K562 (cell line): ENCODE data around the gene NPR2. TPM values are rescaled to one million over a fixed set of nuclear protein-coding genes. Genes with fewer than 3 reads are reported as not detected.

Source experiments
- ATAC-seq: fragments of 200-7000 bp; cut with Tn5 transposase; 3 replicates; pipeline ENCODE4 v1.9.1; 2020; ENCODE audit warnings: moderate library complexity
- BruUV-seq: library from RNA; stranded (reverse); fragments of 400-500 nt; replicated peaks from 2 replicates; lab custom pipeline; 2021; lab: Mats Ljungman, UMichigan
- CTCF ChIA-PET: fragments of 300-600 bp; formaldehyde crosslinking; extraction: SDS; loops from one replicate; lab custom pipeline; 2021; ENCODE audit warnings: low intra/inter-chr PET ratio; lab: Yijun Ruan, JAX
- POLR2A ChIA-PET: fragments of 300-600, 350-650 bp; sonication (Branson Sonifier 250); formaldehyde crosslinking; extraction: SDS; loops from one replicate; lab custom pipeline; 2021; ENCODE audit warnings: antibody characterized with exemption, inconsistent platforms; lab: Yijun Ruan, JAX
- DNase-seq, 4 experiments: peaks; one replicate each; pipeline versions ENCODE4 v3.0.0 to v3.0.0-alpha.2; 2011 to 2018; ENCODE audit warnings: low spot score in 3 of 4, mixed read lengths in 3 of 4; ENCODE audit errors: extremely low read depth in 1 of 4
- FAIRE-seq: peaks from 2 replicates; lab custom pipeline; 2011; peaks lifted over from hg19 to GRCh38; lab: Jason Lieb, UNC
- H2AFZ ChIP-seq: 2 replicates; pipeline ENCODE4 v1.6.0; 2011; ENCODE audit warnings: low read depth, low read length, control low read depth, inconsistent platforms
- H3K27ac ChIP-seq: fragments of 200-600 bp; 3 replicates; pipeline ENCODE4 v1.8.0; 2011; ENCODE audit warnings: low read depth, mild to moderate bottlenecking, control low read depth, inconsistent platforms, low read length, moderate library complexity, mixed read lengths; ENCODE audit errors: extremely low read depth
- H3K27me3 ChIP-seq, 2 experiments: fragments of 300-600 bp in 1 of 2; 2 replicates in 1 of 2; 3 replicates in 1 of 2; pipeline versions ENCODE4 v1.6.0 to v1.8.0; 2011; ENCODE audit warnings: inconsistent platforms in 2 of 2, low read length in 2 of 2, mild to moderate bottlenecking in 1 of 2, mixed read lengths in 1 of 2, moderate library complexity in 1 of 2; ENCODE audit not compliant: control insufficient read depth in 2 of 2, insufficient read depth in 2 of 2
- H3K36me3 ChIP-seq: fragments of 300-600 bp; 3 replicates; pipeline ENCODE4 v1.8.0; 2011; ENCODE audit warnings: mild to moderate bottlenecking, low read length, inconsistent platforms; ENCODE audit not compliant: control insufficient read depth, insufficient read depth
- H3K4me1 ChIP-seq, 2 experiments: fragments of 200-600 bp in 1 of 2; replicated peaks in 1 of 2; 2 replicates in 1 of 2; 3 replicates in 1 of 2; pipeline versions ENCODE4 v1.5.1 to v1.8.0; 2011; ENCODE audit warnings: inconsistent platforms in 2 of 2, low read length in 2 of 2, mild to moderate bottlenecking in 1 of 2, mixed read lengths in 1 of 2, moderate library complexity in 1 of 2; ENCODE audit not compliant: control insufficient read depth in 2 of 2, insufficient read depth in 2 of 2
- H3K4me2 ChIP-seq: 2 replicates; pipeline ENCODE4 v1.6.1; 2011; ENCODE audit warnings: low read length, control low read depth, inconsistent platforms, mixed read lengths; ENCODE audit not compliant: insufficient read depth
- H3K4me3 ChIP-seq: fragments of 200-600 bp; sonication (generic), shearing (Covaris generic); 2 replicates; pipeline ENCODE4 v1.5.1; 2016; ENCODE audit warnings: control low read depth, inconsistent platforms
- H3K79me2 ChIP-seq: fragments of 200-600 bp; 3 replicates; pipeline ENCODE4 v1.8.0; 2011; ENCODE audit warnings: low read length, inconsistent platforms; ENCODE audit not compliant: control insufficient read depth, insufficient read depth
- H3K9ac ChIP-seq, 2 experiments: 2 replicates each; pipeline versions ENCODE4 v1.6.0 to v1.6.1; 2011; ENCODE audit warnings: low read depth in 2 of 2, low read length in 2 of 2, control low read depth in 1 of 2, inconsistent platforms in 1 of 2, mild to moderate bottlenecking in 1 of 2, mixed read lengths in 1 of 2; ENCODE audit not compliant: insufficient read depth in 1 of 2
- H3K9me1 ChIP-seq: one replicate; pipeline ENCODE4 v1.6.0; 2011; ENCODE audit warnings: inconsistent platforms, mild to moderate bottlenecking, low read length, moderate library complexity; ENCODE audit not compliant: control insufficient read depth, insufficient read depth
- H3K9me3 ChIP-seq: replicated peaks from 2 replicates; pipeline ENCODE4 v1.5.1; 2011; ENCODE audit warnings: low read depth, low read length, inconsistent platforms; ENCODE audit not compliant: control insufficient read depth, insufficient read depth
- H4K20me1 ChIP-seq: replicated peaks from 2 replicates; pipeline ENCODE4 v1.6.1; 2011; ENCODE audit warnings: low read length, inconsistent platforms, mixed read lengths; ENCODE audit not compliant: control insufficient read depth, insufficient read depth
- CBX8 ChIP-seq: fragments of 200-600 bp; sonication (generic); IDR thresholded peaks from 2 replicates; pipeline ENCODE4 v1.6.1; 2012; ENCODE audit warnings: borderline replicate concordance, mixed run types, low read depth, mild to moderate bottlenecking, moderate library complexity, mixed read lengths, low read length, control low read depth, inconsistent platforms; ENCODE audit not compliant: poor library complexity, severe bottlenecking; ENCODE audit errors: extremely low read depth
- CEBPB ChIP-seq: fragments of 450-650 bp; IDR thresholded peaks from 2 replicates; pipeline ENCODE4 v1.6.1; 2016; ENCODE audit warnings: missing genetic modification characterization, missing compliant biosample characterization
- ELF4 ChIP-seq: fragments of 450-650 bp; formaldehyde crosslinking; IDR thresholded peaks from 2 replicates; pipeline ENCODE4 v1.4.0; 2022; ENCODE audit warnings: missing genetic modification characterization
- KLF1 ChIP-seq: fragments of 450-650 bp; IDR thresholded peaks from 2 replicates; pipeline ENCODE4 v1.6.1; 2016; ENCODE audit warnings: missing genetic modification characterization, missing compliant biosample characterization
- KLF13 ChIP-seq: fragments of 450-650 bp; IDR thresholded peaks from 2 replicates; pipeline ENCODE4 v1.6.1; 2016; ENCODE audit warnings: missing genetic modification characterization, low read depth, mild to moderate bottlenecking, missing compliant biosample characterization, moderate library complexity, borderline replicate concordance
- MCM2 ChIP-seq: fragments of 450-650 bp; IDR thresholded peaks from 2 replicates; pipeline ENCODE4 v1.6.1; 2017; ENCODE audit warnings: low read depth, mild to moderate bottlenecking
- PCBP1 ChIP-seq: fragments of 200-400 bp; formaldehyde crosslinking; IDR thresholded peaks from 2 replicates; pipeline ENCODE4 v1.6.1; 2018; ENCODE audit warnings: mild to moderate bottlenecking, low read depth, low read length; ENCODE audit not compliant: poor library complexity, severe bottlenecking
- RAD21 ChIP-seq, 2 experiments: fragments of 250-450 bp in 1 of 2; fragments of 450-650 bp in 1 of 2; sonication (Bioruptor Pico) in 1 of 2; formaldehyde crosslinking in 1 of 2; IDR thresholded peaks in 1 of 2; conservative IDR thresholded peaks in 1 of 2; 2 replicates each; pipeline versions ENCODE4 v1.4.0 to v1.8.0; 2020 to 2022; ENCODE audit warnings: mild to moderate bottlenecking in 2 of 2, moderate library complexity in 1 of 2
- SUPT5H ChIP-seq: fragments of 450-650 bp; IDR thresholded peaks from 2 replicates; pipeline ENCODE4 v1.6.1; 2016
- TRIM28 ChIP-seq: fragments of 450-650 bp; IDR thresholded peaks from 2 replicates; pipeline ENCODE4 v1.6.1; 2017
- ZNF57 ChIP-seq: fragments of 450-650 bp; formaldehyde crosslinking; IDR thresholded peaks from 2 replicates; pipeline ENCODE4 v1.4.0; 2020; ENCODE audit warnings: mild to moderate bottlenecking, moderate library complexity
- WGBS: fragments of 100-300 bp; shearing (Covaris generic); methylation state at CpG from one replicate; pipeline ENCODE4 v1.1.6; 2016; ENCODE audit warnings: low coverage, mixed read lengths; ENCODE audit not compliant: insufficient coverage; ENCODE audit errors: missing lambda C conversion rate; 5-methylcytosine and 5-hydroxymethylcytosine counted together
- in situ Hi-C: fragments of 300-500 bp; cut with MboI; formaldehyde crosslinking; loops from 4 replicates; pipeline ENCODE4 v1.15.0; 2018; ENCODE audit warnings: inconsistent platforms, mixed read lengths
- intact Hi-C: fragments of 100-400 bp; cut with micrococcal nuclease; formaldehyde crosslinking; loops from 2 replicates; pipeline ENCODE4 v1.14.2; 2022
- polyA plus RNA-seq, 8 experiments: library from polyadenylated mRNA; depleted of rRNA in 4 of 8; stranded (reverse) in 5 of 8; unstranded in 3 of 8; fragments of >200 nt; fragmentation: Nextera tagmentation in 2 of 8; fragmentation: Illumina TruSeq in 1 of 8; extraction: Ambion mirVana in 2 of 8; extraction: Trizol in 1 of 8; gene quantifications; 2 replicates each; pipeline versions ENCODE4 v1.2.1 to v1.2.3, GENCODE V29; 2011 to 2014; ENCODE audit warnings: inconsistent platforms in 1 of 8, missing spikeins in 1 of 8
- total RNA-seq, 7 experiments: library from RNA; depleted of rRNA in 6 of 7; stranded (reverse); fragments of >200 nt in 6 of 7; fragmentation: Illumina TruSeq in 2 of 7; extraction: Trizol in 2 of 7; gene quantifications; 2 replicates each; pipeline versions ENCODE4 v1.2.1 to v1.2.3, GENCODE V29; 2011 to 2021; ENCODE audit warnings: low replicate concordance in 1 of 7
- TF ChIP-seq, protein P1 (sequence below): fragments of 450-650 bp; IDR thresholded peaks from 2 replicates; pipeline ENCODE4 v1.6.1; 2014; ENCODE audit warnings: low read depth, mild to moderate bottlenecking, moderate library complexity, borderline replicate concordance
- TF ChIP-seq, protein P2 (sequence below): fragments of 200-800 bp; sonication (Bioruptor generic); IDR thresholded peaks from 2 replicates; pipeline ENCODE4 v1.6.1; 2017; ENCODE audit warnings: missing genetic modification characterization, missing compliant biosample characterization
- TF ChIP-seq, protein P3 (sequence below): sonication (generic); formaldehyde crosslinking; IDR thresholded peaks from 2 replicates; pipeline ENCODE4 v1.8.0; 2022; ENCODE audit warnings: mild to moderate bottlenecking, missing genetic modification reagents

The NPR2 gene
- total and polyA plus RNA-seq, 9 of the 15 experiments (the other 6 are each of a cell fraction or from before 2014, with no cell fraction given) = 2.4 to 12.9 (median 6.0) TPM

DNA sequence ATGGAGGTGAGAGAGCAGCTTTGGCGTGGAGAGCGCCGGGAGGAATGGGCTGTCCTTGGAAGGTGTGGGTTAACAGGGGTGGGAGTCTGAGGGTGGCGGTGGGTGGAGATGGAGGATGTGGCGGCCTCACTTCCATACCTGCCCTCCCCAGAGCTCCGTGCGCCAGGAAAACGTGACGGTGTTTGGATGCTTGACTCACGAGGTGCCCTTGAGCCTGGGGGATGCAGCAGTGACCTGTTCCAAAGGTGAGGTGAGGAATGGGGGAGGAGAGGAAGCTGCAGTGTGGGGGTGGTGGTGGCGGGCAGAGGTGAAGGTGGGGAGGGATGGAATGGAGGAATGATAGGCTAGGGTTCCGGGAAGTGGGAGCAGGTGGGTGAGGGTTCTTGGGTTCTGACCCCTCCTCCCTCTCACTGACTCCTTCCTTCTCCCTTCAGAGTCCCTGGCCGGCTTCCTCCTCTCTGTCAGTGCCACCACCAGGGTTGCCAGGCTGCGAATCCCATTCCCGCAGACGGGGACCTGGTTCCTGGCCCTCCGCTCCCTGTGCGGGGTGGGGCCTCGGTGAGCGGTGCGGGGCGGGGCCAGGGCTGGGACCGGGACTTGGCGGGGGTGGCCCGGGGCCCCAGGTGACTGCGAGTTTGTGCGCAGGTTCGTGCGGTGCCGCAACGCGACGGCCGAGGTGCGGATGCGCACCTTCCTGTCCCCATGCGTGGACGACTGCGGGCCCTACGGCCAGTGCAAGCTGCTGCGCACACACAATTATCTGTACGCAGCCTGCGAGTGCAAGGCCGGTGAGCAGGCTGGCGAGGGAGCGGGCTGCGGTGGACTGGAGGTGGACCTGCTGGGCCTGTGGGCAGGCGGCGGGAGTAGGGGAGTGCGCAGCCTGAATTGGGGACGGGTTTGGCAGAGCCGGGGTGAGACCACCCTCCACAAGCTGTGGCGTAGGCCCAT, 54.7 kb downstream of the NPR2 start:
- no peaks in the 10 kb centered on the region for H3K79me2 ChIP-seq
- WGBS = 34% methylated on average over 22 of the region's 53 CpGs
- H3K36me3 ChIP-seq = no peaks in the 10 kb centered on the region
- no peak for ATAC-seq
- no peak overlapping the region for H3K4me2 ChIP-seq
- no peaks in the 10 kb centered on the region for H3K9me3 ChIP-seq
- POLR2A ChIA-PET = interaction anchor here (0.6 to 1.1 kb wide), 4 partner anchors 10 to 122 kb away, joined by 3 read pairs; no protein-coding TSS in a partner anchor
- CTCF ChIA-PET = no interaction called here
- BruUV-seq = no TSS peak
- peak in 2 of 4 experiments; percentile 20 to 26 for DNase-seq
- no peak overlapping the region for H2AFZ ChIP-seq
- H3K4me1 ChIP-seq = peaks cover 0 to 11% of the 10 kb centered on the region in 2 experiments; a peak in 2 of 5 replicates
- H3K9ac ChIP-seq = no peak overlapping the region; a peak in 1 of 4 replicates
- H3K27me3 ChIP-seq = peaks cover 0 to 10% of the 10 kb centered on the region in 2 experiments; a peak in 4 of 5 replicates
- no peak overlapping the region for H3K4me3 ChIP-seq
- intact Hi-C loops = no loop called here
- in situ Hi-C loops = no loop called here
- H3K27ac ChIP-seq = no peak overlapping the region
- no peak for FAIRE-seq
- no peaks in the 10 kb centered on the region for H4K20me1 ChIP-seq
- H3K9me1 ChIP-seq = no peaks in the 10 kb centered on the region
- TF ChIP-seq ZNF57 (CRISPR knock-in tag) (no peak), CBX8 (no peak), CEBPB (tag) (no peak), ELF4 (CRISPR knock-in tag) (no peak), RAD21 (CRISPR knock-in tag; conservative IDR thresholded peaks at IDR 0.05 in 1 of 2, IDR thresholded peaks at IDR 0.05 in 1 of 2) (no peak), KLF13 (tag) (no peak), TRIM28 (no peak), MCM2 (no peak), KLF1 (tag) (no peak), SUPT5H (no peak), PCBP1 (no peak)
- TF ChIP-seq, protein P1, sequence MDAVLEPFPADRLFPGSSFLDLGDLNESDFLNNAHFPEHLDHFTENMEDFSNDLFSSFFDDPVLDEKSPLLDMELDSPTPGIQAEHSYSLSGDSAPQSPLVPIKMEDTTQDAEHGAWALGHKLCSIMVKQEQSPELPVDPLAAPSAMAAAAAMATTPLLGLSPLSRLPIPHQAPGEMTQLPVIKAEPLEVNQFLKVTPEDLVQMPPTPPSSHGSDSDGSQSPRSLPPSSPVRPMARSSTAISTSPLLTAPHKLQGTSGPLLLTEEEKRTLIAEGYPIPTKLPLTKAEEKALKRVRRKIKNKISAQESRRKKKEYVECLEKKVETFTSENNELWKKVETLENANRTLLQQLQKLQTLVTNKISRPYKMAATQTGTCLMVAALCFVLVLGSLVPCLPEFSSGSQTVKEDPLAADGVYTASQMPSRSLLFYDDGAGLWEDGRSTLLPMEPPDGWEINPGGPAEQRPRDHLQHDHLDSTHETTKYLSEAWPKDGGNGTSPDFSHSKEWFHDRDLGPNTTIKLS = no peak
- TF ChIP-seq, protein P2, sequence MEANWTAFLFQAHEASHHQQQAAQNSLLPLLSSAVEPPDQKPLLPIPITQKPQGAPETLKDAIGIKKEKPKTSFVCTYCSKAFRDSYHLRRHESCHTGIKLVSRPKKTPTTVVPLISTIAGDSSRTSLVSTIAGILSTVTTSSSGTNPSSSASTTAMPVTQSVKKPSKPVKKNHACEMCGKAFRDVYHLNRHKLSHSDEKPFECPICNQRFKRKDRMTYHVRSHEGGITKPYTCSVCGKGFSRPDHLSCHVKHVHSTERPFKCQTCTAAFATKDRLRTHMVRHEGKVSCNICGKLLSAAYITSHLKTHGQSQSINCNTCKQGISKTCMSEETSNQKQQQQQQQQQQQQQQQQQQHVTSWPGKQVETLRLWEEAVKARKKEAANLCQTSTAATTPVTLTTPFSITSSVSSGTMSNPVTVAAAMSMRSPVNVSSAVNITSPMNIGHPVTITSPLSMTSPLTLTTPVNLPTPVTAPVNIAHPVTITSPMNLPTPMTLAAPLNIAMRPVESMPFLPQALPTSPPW (CRISPR knock-in tag) = no peak
- TF ChIP-seq, protein P3, sequence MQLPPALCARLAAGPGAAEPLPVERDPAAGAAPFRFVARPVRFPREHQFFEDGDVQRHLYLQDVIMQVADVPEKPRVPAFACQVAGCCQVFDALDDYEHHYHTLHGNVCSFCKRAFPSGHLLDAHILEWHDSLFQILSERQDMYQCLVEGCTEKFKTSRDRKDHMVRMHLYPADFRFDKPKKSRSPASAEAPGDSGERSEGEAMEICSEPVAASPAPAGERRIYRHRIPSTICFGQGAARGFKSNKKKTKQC (CRISPR knock-in tag) = no peak
